ENCODE results near the gene MACROD1. TPM values are rescaled to one million over a fixed set of nuclear protein-coding genes. Genes with fewer than 3 reads are reported as not detected.

Gene MACROD1
- total and polyA plus RNA-seq, 10 of the 15 experiments (the other 5 are each of a cell fraction or from before 2014, with no cell fraction given), result 1.2 to 22.7 (median 11.3) TPM; not detected in 1

DNA sequence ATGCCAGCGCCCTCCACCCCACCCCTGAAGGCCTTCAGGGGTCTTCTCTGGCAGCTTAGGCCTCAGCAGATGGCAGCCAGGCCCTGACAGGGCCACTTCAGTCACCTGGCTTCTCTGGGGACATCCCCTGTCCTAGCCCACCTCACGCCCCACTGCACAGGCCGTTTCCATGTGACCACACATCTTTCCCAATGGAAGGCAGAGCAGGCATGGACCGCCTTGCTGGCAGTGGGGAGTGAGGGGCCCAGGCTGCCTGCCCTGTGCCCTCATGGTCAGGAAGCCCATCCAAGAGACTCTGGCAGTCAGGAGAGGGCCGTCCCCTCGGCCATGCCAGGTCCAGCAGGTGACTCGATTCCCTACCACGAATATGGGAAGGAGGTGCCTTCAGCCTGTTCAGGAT lies 25.8 kb downstream of the MACROD1 start (continued):
- TF ChIP-seq BHLHE40 (IDR thresholded peaks at IDR 0.05; ENCODE audit: borderline replicate concordance in 1 of 2, low read depth in 2 of 2, low read length in 1 of 2), result no peak
- no peak for TF ChIP-seq IKZF2 (IDR thresholded peaks at IDR 0.05)
- no peak for TF ChIP-seq ZBTB11 (CRISPR knock-in tag; IDR thresholded peaks at IDR 0.05)
- TF ChIP-seq SREBF1 (IDR thresholded peaks at IDR 0.05; ENCODE audit: low read length), result no peak

- 77% methylated on average over 15 of the region's 15 CpGs for WGBS (ENCODE audit: insufficient coverage, insufficient replicate concordance, low lambda C conversion rate, missing lambda C conversion rate)
- H3K79me2 ChIP-seq (ENCODE audit: control insufficient read depth, insufficient read depth, low read length), result no peaks in the 10 kb centered on the region
- ChIA-PET RAD21 (ENCODE audit: unreplicated experiment) (no interaction called here), CTCF (no interaction called here), SMC1A (ENCODE audit: uncharacterized antibody, unreplicated experiment) (no interaction called here), POLR2A (no interaction called here)
- ATAC-seq (no peak), FAIRE-seq (no peak), DNase-seq (ENCODE audit: low read depth, low spot score) (no peak)
- intact Hi-C loops (cut with micrococcal nuclease; ENCODE audit: unreplicated experiment), result no loop called here
- H3K9me3 ChIP-seq (replicated peaks; ENCODE audit: control insufficient read depth, insufficient read depth, low read length), result no peaks in the 10 kb centered on the region
- H4K20me1 ChIP-seq (ENCODE audit: control insufficient read depth, insufficient read depth), result no peaks in the 10 kb centered on the region
- H3K4me1 ChIP-seq (ENCODE audit: control insufficient read depth, insufficient read depth, low read length), result peaks cover 8% of the 10 kb centered on the region
- H2AFZ ChIP-seq (ENCODE audit: control insufficient read depth, low read depth, low read length), result no peak overlapping the region
- in situ Hi-C loops (cut with MboI), result no loop called here
- no peak overlapping the region for H3K4me3 ChIP-seq
- H3K9ac ChIP-seq (ENCODE audit: control insufficient read depth, insufficient read depth, low read length), result no peak overlapping the region
- no peak overlapping the region for H3K4me2 ChIP-seq (ENCODE audit: control insufficient read depth, insufficient read depth)
- H3K27ac ChIP-seq (ENCODE audit: control insufficient read depth, insufficient read depth), result no peak overlapping the region
- no peaks in the 10 kb centered on the region; a peak in 1 of 4 replicates for H3K27me3 ChIP-seq (replicated peaks in 1 of 2; ENCODE audit: control insufficient read depth in 2 of 2, insufficient read depth in 2 of 2, low read length in 1 of 2)
- BruUV-seq (replicated peaks), result no TSS peak
- H3K36me3 ChIP-seq (ENCODE audit: control insufficient read depth in 2 of 2, insufficient read depth in 2 of 2, low read length in 1 of 2), result no peaks in the 10 kb centered on the region
- TF ChIP-seq YY1 (IDR thresholded peaks at IDR 0.05; ENCODE audit: low read depth, low read length) (no peak), NFXL1 (IDR thresholded peaks at IDR 0.05; ENCODE audit: borderline replicate concordance) (no peak), MTA3 (IDR thresholded peaks at IDR 0.05; ENCODE audit: borderline replicate concordance, low read length) (no peak), CREM (IDR thresholded peaks at IDR 0.05; ENCODE audit: low read depth) (no peak), STAT3 (IDR thresholded peaks at IDR 0.05; ENCODE audit: low read depth, low read length) (no peak), ZNF592 (IDR thresholded peaks at IDR 0.05) (no peak), NFIC (IDR thresholded peaks at IDR 0.05; ENCODE audit: low read depth, low read length) (no peak)
- TF ChIP-seq, protein P1, sequence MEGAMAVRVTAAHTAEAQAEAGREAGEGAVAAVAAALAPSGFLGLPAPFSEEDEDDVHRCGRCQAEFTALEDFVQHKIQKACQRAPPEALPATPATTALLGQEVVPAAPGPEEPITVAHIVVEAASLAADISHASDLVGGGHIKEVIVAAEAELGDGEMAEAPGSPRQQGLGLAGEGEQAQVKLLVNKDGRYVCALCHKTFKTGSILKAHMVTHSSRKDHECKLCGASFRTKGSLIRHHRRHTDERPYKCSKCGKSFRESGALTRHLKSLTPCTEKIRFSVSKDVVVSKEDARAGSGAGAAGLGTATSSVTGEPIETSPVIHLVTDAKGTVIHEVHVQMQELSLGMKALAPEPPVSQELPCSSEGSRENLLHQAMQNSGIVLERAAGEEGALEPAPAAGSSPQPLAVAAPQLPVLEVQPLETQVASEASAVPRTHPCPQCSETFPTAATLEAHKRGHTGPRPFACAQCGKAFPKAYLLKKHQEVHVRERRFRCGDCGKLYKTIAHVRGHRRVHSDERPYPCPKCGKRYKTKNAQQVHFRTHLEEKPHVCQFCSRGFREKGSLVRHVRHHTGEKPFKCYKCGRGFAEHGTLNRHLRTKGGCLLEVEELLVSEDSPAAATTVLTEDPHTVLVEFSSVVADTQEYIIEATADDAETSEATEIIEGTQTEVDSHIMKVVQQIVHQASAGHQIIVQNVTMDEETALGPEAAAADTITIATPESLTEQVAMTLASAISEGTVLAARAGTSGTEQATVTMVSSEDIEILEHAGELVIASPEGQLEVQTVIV (IDR thresholded peaks at IDR 0.05; ENCODE audit: borderline replicate concordance, partially characterized antibody), result no peak
- TF ChIP-seq, protein P2, sequence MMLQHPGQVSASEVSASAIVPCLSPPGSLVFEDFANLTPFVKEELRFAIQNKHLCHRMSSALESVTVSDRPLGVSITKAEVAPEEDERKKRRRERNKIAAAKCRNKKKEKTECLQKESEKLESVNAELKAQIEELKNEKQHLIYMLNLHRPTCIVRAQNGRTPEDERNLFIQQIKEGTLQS (IDR thresholded peaks at IDR 0.05; ENCODE audit: borderline replicate concordance, extremely low read depth, low read depth, low read length), result no peak
These were observed 26.9 kb downstream of the MACROD1 start for GRCh38 chr11:64139049-64139448.

Measured in GM12878 (cell line).